HFFc6 (cell line): ENCODE measurements around the gene MAP2K3. TPM values are rescaled to one million over a fixed set of nuclear protein-coding genes. Genes with fewer than 3 reads are reported as not detected.

Source experiments
- DNase-seq: peaks from one replicate; pipeline ENCODE4 v3.0.0-alpha.2; 2018
- H3K27ac Mint-ChIP-seq: 2 replicates; pipeline ENCODE4 v1.8.0; 2020; ENCODE audit warnings: mild to moderate bottlenecking, mixed read lengths
- H3K27me3 Mint-ChIP-seq: 2 replicates; pipeline ENCODE4 v1.8.0; 2021; ENCODE audit warnings: mild to moderate bottlenecking, moderate library complexity, mixed read lengths; ENCODE audit not compliant: insufficient read depth
- H3K36me3 Mint-ChIP-seq: 2 replicates; pipeline ENCODE4 v1.8.0; 2021; ENCODE audit warnings: low read depth, mixed read lengths
- H3K4me1 Mint-ChIP-seq: 2 replicates; pipeline ENCODE4 v1.8.0; 2020; ENCODE audit warnings: low read depth, mixed read lengths
- H3K4me3 Mint-ChIP-seq: 2 replicates; pipeline ENCODE4 v1.8.0; 2020; ENCODE audit warnings: mild to moderate bottlenecking, moderate library complexity, mixed read lengths
- H3K9me3 Mint-ChIP-seq: 2 replicates; pipeline ENCODE4 v1.8.0; 2020; ENCODE audit warnings: mild to moderate bottlenecking, mixed read lengths
- total RNA-seq, 6 experiments: library from RNA; stranded (reverse); fragmentation: NEBNext Ultra II Directional; extraction: Animal tissue kit (Norgen Biotek cat#: 25700); gene quantifications; 2 replicates in 1 of 6; 3 replicates in 5 of 6; pipeline ENCODE4 v1.2.3, GENCODE V29; 2021
- TF ChIP-seq, protein P1 (sequence below): fragments of 200-600 bp; sonication (generic); IDR thresholded peaks from 2 replicates; pipeline ENCODE4 v1.5.0; 2021; ENCODE audit warnings: antibody characterized with exemption, mild to moderate bottlenecking

The MAP2K3 gene
- total RNA-seq, 6 experiments from 2014 or later = 177 to 221 (median 184) TPM

GRCh38 chr17:21286909-21287702 is 2.6 kb downstream of the MAP2K3 start:
- H3K4me3 Mint-ChIP-seq = peak overlapping the region; percentile 100
- DNase-seq = no peak
- peaks cover 54% of the 10 kb centered on the region for H3K4me1 Mint-ChIP-seq
- H3K9me3 Mint-ChIP-seq = 0 out of 2 replicates have a peak, but pooled peaks cover 1% of the 10 kb centered on the region
- H3K36me3 Mint-ChIP-seq = peaks cover 31% of the 10 kb centered on the region
- TF ChIP-seq, protein P1, sequence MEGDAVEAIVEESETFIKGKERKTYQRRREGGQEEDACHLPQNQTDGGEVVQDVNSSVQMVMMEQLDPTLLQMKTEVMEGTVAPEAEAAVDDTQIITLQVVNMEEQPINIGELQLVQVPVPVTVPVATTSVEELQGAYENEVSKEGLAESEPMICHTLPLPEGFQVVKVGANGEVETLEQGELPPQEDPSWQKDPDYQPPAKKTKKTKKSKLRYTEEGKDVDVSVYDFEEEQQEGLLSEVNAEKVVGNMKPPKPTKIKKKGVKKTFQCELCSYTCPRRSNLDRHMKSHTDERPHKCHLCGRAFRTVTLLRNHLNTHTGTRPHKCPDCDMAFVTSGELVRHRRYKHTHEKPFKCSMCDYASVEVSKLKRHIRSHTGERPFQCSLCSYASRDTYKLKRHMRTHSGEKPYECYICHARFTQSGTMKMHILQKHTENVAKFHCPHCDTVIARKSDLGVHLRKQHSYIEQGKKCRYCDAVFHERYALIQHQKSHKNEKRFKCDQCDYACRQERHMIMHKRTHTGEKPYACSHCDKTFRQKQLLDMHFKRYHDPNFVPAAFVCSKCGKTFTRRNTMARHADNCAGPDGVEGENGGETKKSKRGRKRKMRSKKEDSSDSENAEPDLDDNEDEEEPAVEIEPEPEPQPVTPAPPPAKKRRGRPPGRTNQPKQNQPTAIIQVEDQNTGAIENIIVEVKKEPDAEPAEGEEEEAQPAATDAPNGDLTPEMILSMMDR = no peak
- peaks cover 22% of the 10 kb centered on the region for H3K27me3 Mint-ChIP-seq
- H3K27ac Mint-ChIP-seq = peak overlapping the region; percentile 97

GRCh38 chr17:21287703-21288449 is 3.4 kb downstream of the MAP2K3 start:
- Mint-ChIP-seq H3K36me3 (peaks cover 31% of the 10 kb centered on the region), H3K27me3 (peaks cover 23% of the 10 kb centered on the region), H3K9me3 (0 out of 2 replicates have a peak, but pooled peaks cover 4% of the 10 kb centered on the region), H3K4me1 (peaks cover 46% of the 10 kb centered on the region), H3K27ac (peak overlapping the region; percentile 97), H3K4me3 (peak overlapping the region; percentile 100)
- DNase-seq = peak; percentile 95
- TF ChIP-seq, protein P1 = peak; percentile 37

- Mint-ChIP-seq H3K4me1 (peaks cover 40% of the 10 kb centered on the region), H3K36me3 (peaks cover 31% of the 10 kb centered on the region), H3K4me3 (peak overlapping the region; percentile 100), H3K27ac (peak overlapping the region; percentile 97), H3K27me3 (peaks cover 25% of the 10 kb centered on the region), H3K9me3 (0 out of 2 replicates have a peak, but pooled peaks cover 4% of the 10 kb centered on the region)
- TF ChIP-seq, protein P1 = peak; percentile 35; the same call in 1 of the 2 replicates
- no peak for DNase-seq
Observed at GRCh38 chr17:21288571-21289017, 4.1 kb downstream of the MAP2K3 start.

DNA sequence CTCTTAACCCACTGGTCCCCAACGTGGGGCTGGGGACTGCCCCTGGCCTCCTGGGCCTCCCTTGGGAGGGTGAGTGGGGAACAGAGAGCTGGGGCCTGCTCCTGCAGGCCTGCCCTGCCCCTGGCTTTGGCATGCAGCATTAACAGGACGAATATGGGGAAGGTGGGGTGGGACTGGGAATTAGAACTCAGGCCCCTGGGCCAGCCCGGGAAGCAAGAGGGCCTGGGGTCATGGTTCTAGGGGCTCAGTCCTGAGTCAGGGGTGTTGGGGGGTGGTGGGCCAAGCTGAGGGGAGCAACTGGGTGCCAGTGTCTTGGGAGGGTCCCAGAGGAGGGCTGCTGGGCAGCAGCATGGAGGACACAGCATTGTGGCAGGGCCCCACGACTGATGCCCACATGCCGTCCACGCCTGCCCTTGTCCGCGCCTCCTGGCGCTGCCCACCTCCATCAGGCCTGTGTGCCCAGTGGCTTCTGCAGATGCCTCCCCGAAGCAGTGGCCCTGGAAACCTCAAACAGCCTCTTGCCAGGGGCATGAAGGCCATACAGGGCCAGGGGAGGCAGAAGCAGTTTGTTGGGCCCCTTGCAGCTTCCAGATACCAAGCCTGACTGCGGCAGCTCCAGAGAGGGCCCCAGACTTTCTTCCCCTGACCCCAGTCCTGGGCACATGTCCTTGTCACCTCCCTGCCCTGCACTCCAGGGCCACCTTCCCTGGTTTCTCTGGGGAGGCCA is 4.8 kb downstream of the MAP2K3 start:
- Mint-ChIP-seq H3K4me3 (peak overlapping the region; percentile 100), H3K27ac (peak overlapping the region; percentile 97), H3K9me3 (0 out of 2 replicates have a peak, but pooled peaks cover 4% of the 10 kb centered on the region), H3K27me3 (peaks cover 25% of the 10 kb centered on the region), H3K36me3 (peaks cover 33% of the 10 kb centered on the region), H3K4me1 (peaks cover 38% of the 10 kb centered on the region)
- no peak for DNase-seq
- TF ChIP-seq, protein P1 = no peak
